ENCODE measurements around the gene TMEM127. TPM values are rescaled to one million over a fixed set of nuclear protein-coding genes. Genes with fewer than 3 reads are reported as not detected.
"Not testable (repeated sequence)": the region's sequence is repeated elsewhere in the genome, so short reads cannot be mapped to it uniquely, and the experiment has no call there.

Gene TMEM127
- total RNA-seq, 4 donors from 2014 or later: 27.1 to 35.4 (median 30.7) TPM

- H3K27me3 ChIP-seq: no peaks in the 10 kb centered on the region
- TF ChIP-seq POLR2A (IDR thresholded peaks at IDR 0.05): no peak
- no peak for TF ChIP-seq EP300 (IDR thresholded peaks at IDR 0.05)
- TF ChIP-seq CTCF (IDR thresholded peaks at IDR 0.05): no peak
- no peak for DNase-seq (ENCODE audit: low spot score in 2 of 2)
- peaks cover 0 to 11% (median 3%) of the 10 kb centered on the region in 4 donors for H3K4me1 ChIP-seq
- no peak overlapping the region for H3K27ac ChIP-seq
- peaks cover 0 to 14% (median 0%) of the 10 kb centered on the region in 3 donors for H3K36me3 ChIP-seq
- no peak overlapping the region for H3K4me3 ChIP-seq
- H3K9me3 ChIP-seq: no peaks in the 10 kb centered on the region
- WGBS, 2 donors: 93 to 100% methylated on average over 1 of the region's 1 CpG
Observed at GRCh38 chr2:96236882-96237281, 28.9 kb downstream of the TMEM127 start.

DNA sequence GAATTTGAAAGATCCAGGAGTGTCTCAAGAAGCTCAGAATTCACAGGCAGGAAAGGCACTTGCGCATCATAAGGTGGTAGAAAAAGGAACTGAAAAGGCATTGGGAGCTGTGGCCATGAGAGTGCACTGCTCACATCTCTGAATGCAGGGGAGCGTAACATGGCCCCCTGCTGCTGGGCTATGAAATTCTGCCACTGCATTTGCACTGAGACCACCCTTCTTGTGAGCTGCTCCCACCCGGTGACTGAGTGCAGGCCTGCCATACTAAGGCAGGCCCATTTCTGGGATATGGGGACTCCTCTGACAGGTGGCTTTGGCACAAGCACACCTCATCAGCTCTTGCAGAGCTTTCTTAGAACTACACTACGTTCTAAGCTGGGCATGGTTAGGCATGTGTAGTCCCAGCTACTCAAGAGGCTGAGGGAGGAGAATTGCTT lies 31.9 kb downstream of the TMEM127 start:
- no peak for TF ChIP-seq CTCF (IDR thresholded peaks at IDR 0.05)
- TF ChIP-seq EP300 (IDR thresholded peaks at IDR 0.05): no peak
- no peak for TF ChIP-seq POLR2A (IDR thresholded peaks at IDR 0.05)
- 70 to 77% methylated on average over 4 of the region's 4 CpGs for WGBS, 2 donors
- Histone ChIP-seq H3K4me3 (no peak overlapping the region), H3K9me3 (no peaks in the 10 kb centered on the region), H3K27me3 (no peaks in the 10 kb centered on the region), H3K36me3 (no peaks in the 10 kb centered on the region), H3K27ac (no peak overlapping the region), H3K4me1 (no peaks in the 10 kb centered on the region)
- DNase-seq (ENCODE audit: low spot score in 2 of 2): no peak

GRCh38 chr2:96233436-96233835 lies 32.4 kb downstream of the TMEM127 start:
- H3K36me3 ChIP-seq: no peaks in the 10 kb centered on the region
- H3K4me1 ChIP-seq: no peaks in the 10 kb centered on the region
- no peaks in the 10 kb centered on the region for H3K9me3 ChIP-seq
- H3K27me3 ChIP-seq: no peaks in the 10 kb centered on the region
- 92 to 95% methylated on average over 6 of the region's 6 CpGs for WGBS, 2 donors
- DNase-seq (ENCODE audit: low spot score in 2 of 2): no peak
- H3K4me3 ChIP-seq: no peak overlapping the region
- H3K27ac ChIP-seq: no peak overlapping the region
- TF ChIP-seq POLR2A (IDR thresholded peaks at IDR 0.05): no peak
- no peak for TF ChIP-seq CTCF (IDR thresholded peaks at IDR 0.05)
- no peak for TF ChIP-seq EP300 (IDR thresholded peaks at IDR 0.05)

DNA sequence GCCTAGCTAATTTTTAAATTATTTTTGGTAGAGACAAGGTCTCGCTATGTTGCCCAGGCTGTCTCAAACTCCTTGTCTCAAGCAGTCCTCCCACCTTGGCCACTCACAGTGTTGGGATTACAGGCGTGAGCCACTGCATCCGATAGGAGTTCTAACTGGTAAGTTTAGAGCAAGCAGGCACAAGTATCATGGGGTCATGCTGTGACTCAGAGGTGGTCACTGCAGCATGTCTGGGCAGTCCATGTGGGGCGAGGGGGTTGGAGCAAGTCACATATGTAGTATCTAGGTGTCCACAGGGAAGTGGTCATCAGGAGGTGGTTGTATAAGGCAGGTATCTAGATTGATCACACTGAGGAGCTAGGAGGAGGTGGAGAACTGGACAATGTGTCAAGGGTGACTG lies 34.5 kb downstream of the TMEM127 start:
- no peak for DNase-seq (ENCODE audit: low spot score in 2 of 2)
- WGBS, 2 donors: 85 to 92% methylated on average over 4 of the region's 4 CpGs
- H3K36me3 ChIP-seq: no peaks in the 10 kb centered on the region
- no peaks in the 10 kb centered on the region for H3K27me3 ChIP-seq
- H3K4me1 ChIP-seq: no peaks in the 10 kb centered on the region
- no peak overlapping the region for H3K4me3 ChIP-seq
- no peaks in the 10 kb centered on the region for H3K9me3 ChIP-seq
- H3K27ac ChIP-seq: no peak overlapping the region
- TF ChIP-seq POLR2A (IDR thresholded peaks at IDR 0.05) (no peak), CTCF (IDR thresholded peaks at IDR 0.05) (no peak)

GRCh38 chr2:96225016-96225533 lies 40.7 kb downstream of the TMEM127 start:
- H3K4me1 ChIP-seq: no peaks in the 10 kb centered on the region
- TF ChIP-seq CTCF (IDR thresholded peaks at IDR 0.05) (no peak), POLR2A (IDR thresholded peaks at IDR 0.05) (no peak), EP300 (IDR thresholded peaks at IDR 0.05) (peak in 1 of 2 donors; percentile 49)
- no peaks in the 10 kb centered on the region for H3K36me3 ChIP-seq
- 69 to 89% methylated on average over 3 of the region's 3 CpGs for WGBS, 2 donors
- H3K27ac ChIP-seq: peak overlapping the region in 3 of 4 donors; percentile 10 to 46 (median 36)
- H3K4me3 ChIP-seq: no peak overlapping the region
- H3K9me3 ChIP-seq: no peaks in the 10 kb centered on the region
- DNase-seq (ENCODE audit: low spot score in 2 of 2): peak in 1 of 2 donors; percentile 33
- no peaks in the 10 kb centered on the region for H3K27me3 ChIP-seq

DNA sequence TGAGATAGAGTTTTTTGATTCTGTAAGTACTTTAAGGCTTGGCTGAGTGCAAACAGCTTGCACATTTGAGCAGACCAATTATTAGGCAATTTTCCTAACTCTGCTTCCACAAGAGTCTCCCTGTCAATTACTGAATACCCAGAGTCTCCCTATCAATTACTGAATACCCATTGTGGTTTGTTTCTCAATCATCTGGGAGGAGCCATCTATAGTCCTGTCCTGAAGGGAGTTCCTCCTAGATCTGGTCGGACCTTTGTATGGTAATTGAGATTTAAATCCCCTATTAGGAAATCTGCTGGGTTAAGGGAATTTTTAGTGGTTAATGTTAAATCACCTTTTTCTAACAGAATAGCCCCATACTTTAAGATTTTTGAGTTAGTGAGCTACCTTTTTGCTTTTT lies 44.7 kb downstream of the TMEM127 start:
- WGBS, 2 donors: 77 to 82% methylated on average over 1 of the region's 1 CpG

DNA sequence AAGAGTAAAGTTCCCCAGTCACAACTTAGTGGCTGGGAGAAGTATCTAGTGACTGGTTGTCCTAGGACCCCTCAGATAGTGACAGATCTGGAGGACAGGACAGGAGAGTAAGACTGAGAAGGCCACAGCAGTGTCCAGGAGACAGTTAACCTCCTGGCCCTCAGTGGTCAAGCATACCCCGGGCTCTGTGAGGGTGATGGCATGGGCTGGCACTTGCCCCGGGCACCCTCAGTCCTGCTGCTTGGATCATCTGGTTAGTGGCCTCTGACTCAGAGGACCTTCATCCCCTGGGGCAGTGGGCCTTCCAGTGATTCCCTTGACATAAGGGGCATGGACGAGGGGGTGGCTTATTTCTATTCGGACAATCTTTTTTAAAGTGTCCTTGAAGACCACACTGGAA lies 45.8 kb downstream of the TMEM127 start:
- 73 to 90% methylated on average over 3 to 4 of the region's 4 CpGs for WGBS, 2 donors
- DNase-seq (ENCODE audit: low spot score in 2 of 2); H3K27me3 ChIP-seq; H3K9me3 ChIP-seq; H3K27ac ChIP-seq; H3K36me3 ChIP-seq; H3K4me1 ChIP-seq; H3K4me3 ChIP-seq: not testable (repeated sequence)

More for the DNA sequence above, 44.7 kb downstream of the TMEM127 start:
- not testable (repeated sequence) for H3K36me3 ChIP-seq; DNase-seq (ENCODE audit: low spot score in 2 of 2); H3K27ac ChIP-seq; H3K4me1 ChIP-seq; H3K9me3 ChIP-seq; H3K27me3 ChIP-seq; H3K4me3 ChIP-seq
